ENCODE results near the gene PPP1R3E.
A peak's percentile ranks its signal among the peaks of the same experiment; 100 is the strongest.
"Not testable (repeated sequence)": the region's sequence is repeated elsewhere in the genome, so short reads cannot be mapped to it uniquely, and the experiment has no call there.

PPP1R3E gene

GRCh38 chr14:23297611-23298277 lies 4.9 kb downstream of the PPP1R3E start:
- no peak for DNase-seq (ENCODE audit: low spot score)

GRCh38 chr14:23297096-23297495 lies 5.6 kb downstream of the PPP1R3E start:
- DNase-seq (ENCODE audit: low spot score) = no peak

- no peak for DNase-seq (ENCODE audit: low spot score)
Measured at GRCh38 chr14:23296012-23296777, 6.5 kb downstream of the PPP1R3E start.

- no peak for DNase-seq (ENCODE audit: low spot score)
Measured at GRCh38 chr14:23294734-23295561, 7.7 kb downstream of the PPP1R3E start.

- no peak for DNase-seq (ENCODE audit: low spot score)
Measured at GRCh38 chr14:23286902-23287479, 15.7 kb downstream of the PPP1R3E start.

- DNase-seq (ENCODE audit: low spot score) = peak; percentile 95
Measured at GRCh38 chr14:23286020-23286901, 16.4 kb downstream of the PPP1R3E start, which contains the start of gene HOMEZ. Gene HOMEZ, minus strand, starts transcription at chr14:23286132. Its CDS starts 180 bp downstream, at chr14:23285952.

- no peak for DNase-seq (ENCODE audit: low spot score)
Measured at GRCh38 chr14:23285530-23286019, 17.1 kb downstream of the PPP1R3E start.

- DNase-seq (ENCODE audit: low spot score) = no peak
Measured at GRCh38 chr14:23284654-23285529, 17.8 kb downstream of the PPP1R3E start.

- no peak for DNase-seq (ENCODE audit: low spot score)
Measured at GRCh38 chr14:23281247-23281646, 21.4 kb downstream of the PPP1R3E start.

- not testable (repeated sequence) for DNase-seq (ENCODE audit: low spot score)
Measured at GRCh38 chr14:23277928-23278327, 24.7 kb downstream of the PPP1R3E start.

GRCh38 chr14:23277189-23277588 lies 25.5 kb downstream of the PPP1R3E start:
- DNase-seq (ENCODE audit: low spot score) = no peak

GRCh38 chr14:23275412-23275811 lies 27.2 kb downstream of the PPP1R3E start:
- DNase-seq (ENCODE audit: low spot score) = no peak

GRCh38 chr14:23269193-23269592 lies 33.5 kb downstream of the PPP1R3E start:
- DNase-seq (ENCODE audit: low spot score) = no peak

GRCh38 chr14:23260849-23261248 lies 41.8 kb downstream of the PPP1R3E start:
- not testable (repeated sequence) for DNase-seq (ENCODE audit: low spot score)

- no peak for DNase-seq (ENCODE audit: low spot score)
Measured at GRCh38 chr14:23259426-23259825, 43.2 kb downstream of the PPP1R3E start.

GRCh38 chr14:23258256-23258655 lies 44.4 kb downstream of the PPP1R3E start:
- no peak for DNase-seq (ENCODE audit: low spot score)

GRCh38 chr14:23252420-23253333 lies 50.0 kb downstream of the PPP1R3E start:
- no peak for DNase-seq (ENCODE audit: low spot score)

GRCh38 chr14:23252006-23252405 lies 50.7 kb downstream of the PPP1R3E start:
- no peak for DNase-seq (ENCODE audit: low spot score)

GRCh38 chr14:23249824-23250223 lies 52.8 kb downstream of the PPP1R3E start:
- DNase-seq (ENCODE audit: low spot score) = no peak

Measured in HuH-7 (cell line).